Fibroblast of mammary gland (primary cell): ENCODE measurements around the gene PIGM.

ENCODE experiments used
- DNase-seq: peaks from one replicate; pipeline ENCODE4 v3.0.0-alpha.2; 2010; ENCODE audit warnings: low read depth
- H3K4me3 ChIP-seq: 2 replicates; pipeline ENCODE4 v1.5.1; 2011; ENCODE audit warnings: low read depth, mild to moderate bottlenecking, low read length, moderate library complexity; ENCODE audit not compliant: control insufficient read depth
- CTCF ChIP-seq: conservative IDR thresholded peaks from 2 replicates; pipeline ENCODE4 v1.5.1; 2011; ENCODE audit warnings: low read depth, low read length, inconsistent platforms; ENCODE audit not compliant: control insufficient read depth, insufficient read depth

The PIGM gene

GRCh38 chr1:160031365-160032164 lies at the start of gene PIGM:
PIGM (minus strand) TSS chr1:160031990; CDS start chr1:160031739, 251 bp downstream.
- peak; percentile 82 for DNase-seq
- peak within 1 kb of the TSS; percentile 91 for H3K4me3 ChIP-seq
- no peak for TF ChIP-seq CTCF

DNA sequence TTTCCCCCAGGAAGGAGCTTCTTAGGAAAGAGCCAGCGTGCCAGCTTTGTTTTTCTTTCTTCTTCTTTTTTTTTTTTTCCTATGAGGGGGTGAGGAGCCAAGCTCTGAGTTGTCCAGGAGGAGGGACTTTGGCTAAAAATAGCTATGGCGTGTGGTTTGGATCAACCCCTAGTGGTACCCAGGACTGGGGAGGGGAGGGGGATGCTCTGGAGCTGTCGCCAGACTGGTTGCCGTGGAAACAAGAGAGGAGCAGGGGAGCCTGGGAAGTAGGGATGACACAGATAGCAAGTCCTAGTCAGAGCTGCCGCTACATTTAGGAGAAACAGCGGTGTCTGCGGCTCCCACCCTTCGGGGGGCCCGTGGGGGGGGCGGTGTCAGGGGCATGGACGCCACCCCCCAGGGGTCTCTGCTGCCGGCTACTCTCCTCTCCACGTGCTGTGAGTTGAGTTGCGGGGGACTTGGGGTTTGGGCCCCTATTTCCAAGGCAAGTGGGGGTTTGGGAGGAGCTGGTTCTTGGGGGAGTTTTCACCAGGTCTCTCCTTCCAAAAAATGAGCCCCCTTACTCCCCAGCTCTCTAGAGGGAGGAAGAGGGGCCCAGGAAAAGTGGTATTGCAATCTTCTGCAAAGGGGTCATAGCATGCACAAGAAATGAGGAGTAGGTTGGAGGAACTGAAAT lies 49.6 kb upstream of the PIGM start, which contains the start of gene KCNJ9:
Gene KCNJ9 (plus strand): TSS at position 278 of the 676 bp plus-strand sequence. CDS start 2,493 bp downstream, outside the sequence.
- DNase-seq, result peak; percentile 31
- no peak for TF ChIP-seq CTCF
- H3K4me3 ChIP-seq, result no peak within 1 kb of the TSS

GRCh38 chr1:160080381-160081100 lies 48.8 kb upstream of the PIGM start:
- DNase-seq, result no peak
- no peak overlapping the region for H3K4me3 ChIP-seq
- TF ChIP-seq CTCF, result no peak

- DNase-seq, result no peak
- no peak for TF ChIP-seq CTCF
- no peak overlapping the region for H3K4me3 ChIP-seq
Measured at GRCh38 chr1:160079448-160079847, 47.7 kb upstream of the PIGM start.

DNA sequence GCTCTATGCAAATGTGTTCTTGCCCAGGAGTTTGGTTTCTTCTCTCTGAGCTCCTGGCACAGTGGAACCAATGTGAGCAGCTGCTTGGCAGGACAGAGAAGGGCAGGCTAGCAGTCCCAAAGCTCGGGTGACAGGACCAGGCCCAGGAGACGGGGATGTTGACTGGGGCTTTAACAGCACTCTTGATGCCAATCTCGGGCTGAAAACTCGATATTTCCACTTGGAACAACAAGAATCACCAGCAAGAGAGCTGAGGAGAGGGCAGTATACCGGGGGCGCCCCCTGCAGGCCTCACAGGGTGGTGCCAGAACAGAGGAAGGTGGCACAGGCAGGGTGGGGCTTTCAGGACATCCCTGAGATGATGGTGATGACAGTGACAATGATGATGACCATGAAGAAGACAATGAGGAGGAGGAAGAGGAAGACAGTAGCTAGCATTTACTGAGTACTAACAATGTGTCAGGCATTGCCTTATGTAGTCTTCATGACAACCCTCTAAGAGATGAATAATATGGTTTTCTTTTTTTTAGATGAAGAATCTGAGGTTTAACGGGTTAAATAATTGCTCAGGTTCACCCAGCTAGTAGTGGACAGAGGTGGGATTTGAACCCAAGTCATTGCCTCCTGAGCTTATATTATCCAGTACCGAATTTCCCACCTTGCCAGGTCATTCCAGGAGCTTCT lies 46.9 kb upstream of the PIGM start:
- peak; percentile 23 for DNase-seq
- H3K4me3 ChIP-seq, result no peak overlapping the region
- TF ChIP-seq CTCF, result peak; percentile 88

- no peak for TF ChIP-seq CTCF
- H3K4me3 ChIP-seq, result no peak overlapping the region
- no peak for DNase-seq
Measured at GRCh38 chr1:160077486-160077885, 45.7 kb upstream of the PIGM start.
